ENCODE measurements around the gene APC.

APC gene

DNA sequence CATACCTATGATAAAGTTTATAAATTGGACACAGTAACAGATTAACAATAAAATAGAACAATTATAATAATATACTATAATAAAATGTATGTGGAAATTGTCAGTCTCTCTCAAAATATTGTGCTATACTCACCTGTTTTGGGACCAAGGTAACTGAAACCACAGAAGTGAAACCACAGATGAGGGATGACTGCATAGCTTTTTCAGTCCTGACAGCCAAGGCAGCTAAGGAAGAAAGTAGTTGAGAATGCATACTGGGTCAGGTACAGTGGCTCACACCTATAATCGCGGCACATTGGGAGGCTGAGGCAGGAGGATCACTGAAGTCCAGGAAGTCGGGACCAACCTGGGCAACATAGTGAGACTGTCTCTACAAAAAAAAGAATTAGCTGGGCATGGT is 132.3 kb downstream of the APC start:
- Histone ChIP-seq H3K4me3 (no peak overlapping the region), H3K27ac (no peak overlapping the region)
- no peak for TF ChIP-seq CTCF (IDR thresholded peaks at IDR 0.05)
- DNase-seq (ENCODE audit: low spot score), result no peak

- no peak for DNase-seq (ENCODE audit: low spot score)
- TF ChIP-seq CTCF (IDR thresholded peaks at IDR 0.05), result no peak
- H3K27ac ChIP-seq, result no peak overlapping the region
These were observed 133.3 kb downstream of the APC start for GRCh38 chr5:112870966-112871365.

GRCh38 chr5:112876362-112876761 is 138.7 kb downstream of the APC start:
- DNase-seq (ENCODE audit: low spot score), result no peak
- no peak overlapping the region for H3K27ac ChIP-seq
- no peak overlapping the region for H3K4me3 ChIP-seq
- no peak for TF ChIP-seq CTCF (IDR thresholded peaks at IDR 0.05)

More at GRCh38 chr5:112870966-112871365, 133.3 kb downstream of the APC start:
- H3K4me3 ChIP-seq, result no peak overlapping the region

DNA sequence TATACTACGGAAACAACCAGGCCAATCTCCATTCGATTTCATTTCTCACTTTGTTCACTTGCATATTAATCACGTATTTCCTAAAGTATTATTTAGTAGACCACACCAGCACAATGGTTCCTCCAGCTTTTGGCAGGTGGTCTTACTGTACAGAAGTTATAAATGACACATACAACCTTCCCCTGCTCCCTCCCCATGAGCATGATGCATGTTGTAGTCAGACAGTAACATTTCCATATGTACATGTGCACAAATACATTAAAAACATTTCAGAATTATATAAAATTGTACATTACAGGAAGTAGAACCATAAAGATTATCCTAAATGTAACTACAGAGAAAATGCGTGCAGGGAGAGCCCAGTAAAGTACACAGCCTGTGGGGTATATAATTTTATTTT is 140.4 kb downstream of the APC start:
- DNase-seq (ENCODE audit: low spot score), result no peak
- Histone ChIP-seq H3K27ac (no peak overlapping the region), H3K4me3 (no peak overlapping the region)
- TF ChIP-seq CTCF (IDR thresholded peaks at IDR 0.05), result no peak

GRCh38 chr5:112878760-112879159 is 141.1 kb downstream of the APC start:
- no peak for DNase-seq (ENCODE audit: low spot score)
- Histone ChIP-seq H3K27ac (no peak overlapping the region), H3K4me3 (no peak overlapping the region)
- TF ChIP-seq CTCF (IDR thresholded peaks at IDR 0.05), result no peak

GRCh38 chr5:112880219-112880964 is 142.7 kb downstream of the APC start:
- DNase-seq (ENCODE audit: low spot score), result no peak
- no peak overlapping the region for H3K27ac ChIP-seq
- H3K4me3 ChIP-seq, result no peak overlapping the region
- TF ChIP-seq CTCF (IDR thresholded peaks at IDR 0.05), result no peak

DNA sequence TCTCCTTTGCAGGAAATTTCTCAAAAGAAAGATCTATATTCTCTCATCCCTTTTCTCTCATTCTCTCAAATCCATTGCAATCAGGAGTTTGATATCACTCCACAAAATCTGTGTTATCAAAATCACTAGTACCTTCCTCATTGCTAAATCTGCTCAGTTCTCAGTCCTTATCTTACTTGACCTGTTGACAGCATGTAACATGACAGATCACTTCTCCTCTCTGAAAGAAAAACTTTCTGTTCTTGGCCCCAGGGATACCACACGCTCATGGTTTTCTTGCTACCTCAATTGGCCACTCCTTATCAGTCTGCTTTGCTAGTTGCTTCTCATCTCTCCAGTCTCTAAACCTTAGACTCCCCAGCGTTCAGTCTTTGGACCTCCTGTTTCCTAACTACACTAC is 145.5 kb downstream of the APC start:
- DNase-seq (ENCODE audit: low spot score), result no peak
- TF ChIP-seq CTCF (IDR thresholded peaks at IDR 0.05), result no peak
- H3K4me3 ChIP-seq, result no peak overlapping the region
- H3K27ac ChIP-seq, result no peak overlapping the region
